RWPE2 (cell line): Measurements from ENCODE around the gene IQGAP2.

Experiments
- ATAC-seq: fragments of 200-7000 bp; cut with Tn5 transposase; 3 replicates; pipeline ENCODE4 v1.9.1; 2021; ENCODE audit warnings: low read depth
- DNase-seq: peaks from one replicate; pipeline ENCODE4 v3.0.0-alpha.2; 2020; ENCODE audit warnings: low spot score
- H3K27ac ChIP-seq: fragments of 450-650 bp; 2 replicates; pipeline ENCODE4 v1.5.1; 2017; ENCODE audit warnings: mild to moderate bottlenecking; ENCODE audit not compliant: poor library complexity, severe bottlenecking
- H3K27me3 ChIP-seq: fragments of 250-450 bp; sonication (Bioruptor Pico); 2 replicates; pipeline ENCODE4 v1.5.1; 2021; ENCODE audit warnings: mild to moderate bottlenecking, moderate library complexity; ENCODE audit not compliant: insufficient read depth, poor library complexity, severe bottlenecking
- H3K36me3 ChIP-seq: fragments of 250-450 bp; sonication (Bioruptor Pico); 2 replicates; pipeline ENCODE4 v1.5.1; 2020; ENCODE audit warnings: low read depth, mild to moderate bottlenecking, moderate library complexity
- H3K4me1 ChIP-seq: fragments of 250-450 bp; sonication (Bioruptor Pico); 2 replicates; pipeline ENCODE4 v1.5.1; 2021; ENCODE audit warnings: mild to moderate bottlenecking, moderate library complexity; ENCODE audit not compliant: insufficient read depth, poor library complexity, severe bottlenecking
- H3K4me3 ChIP-seq: fragments of 250-450 bp; sonication (Bioruptor Pico); 2 replicates; pipeline ENCODE4 v1.5.1; 2021; ENCODE audit warnings: mild to moderate bottlenecking, moderate library complexity; ENCODE audit not compliant: severe bottlenecking
- H3K9me3 ChIP-seq: fragments of 250-450 bp; sonication (Bioruptor Pico); 2 replicates; pipeline ENCODE4 v1.5.1; 2021; ENCODE audit warnings: mild to moderate bottlenecking, moderate library complexity; ENCODE audit not compliant: severe bottlenecking
- TF ChIP-seq, protein P1 (sequence below): fragments of 450-650 bp; IDR thresholded peaks from one replicate; pipeline ENCODE4 v1.5.1; 2017; ENCODE audit warnings: mild to moderate bottlenecking, moderate library complexity; ENCODE audit not compliant: poor library complexity, severe bottlenecking

IQGAP2 gene

DNA sequence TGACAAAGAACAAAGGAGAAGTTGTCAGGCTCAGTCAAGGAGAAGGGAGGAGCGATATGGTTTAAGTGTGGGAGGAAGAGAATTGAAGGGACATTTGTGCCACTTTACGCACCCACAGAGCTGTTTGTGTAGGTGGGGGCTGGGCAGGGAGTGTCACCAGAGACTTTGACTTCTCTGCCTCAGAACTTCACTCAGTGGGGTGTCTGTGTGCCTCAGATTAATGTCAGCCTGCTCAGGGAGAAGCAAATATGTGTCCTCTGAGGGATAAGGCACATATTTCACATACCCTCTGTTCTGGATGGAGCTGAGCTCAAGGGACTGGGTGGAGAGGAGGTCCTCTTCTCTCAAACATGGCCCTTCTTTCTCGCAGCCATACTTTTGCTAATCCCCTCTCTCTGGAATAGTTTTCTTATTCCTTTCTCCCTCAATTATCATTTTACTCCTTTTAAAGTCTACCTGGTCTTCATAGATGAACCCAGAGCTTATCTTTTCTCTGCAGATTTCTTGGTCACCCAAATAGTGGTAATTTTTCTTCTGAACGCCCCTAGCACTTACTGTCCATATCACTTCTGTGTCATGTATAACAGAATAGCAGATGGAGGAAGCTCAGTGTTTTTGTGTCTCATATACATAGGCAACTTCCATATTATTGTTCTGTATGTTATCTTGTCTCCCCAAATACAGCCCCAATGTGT lies 77.0 kb downstream of the IQGAP2 start:
- Histone ChIP-seq H3K27me3 (no peaks in the 10 kb centered on the region), H3K4me3 (no peak overlapping the region), H3K9me3 (no peaks in the 10 kb centered on the region), H3K4me1 (no peaks in the 10 kb centered on the region), H3K36me3 (no peaks in the 10 kb centered on the region), H3K27ac (no peak overlapping the region)
- DNase-seq (no peak), ATAC-seq (no peak)
- TF ChIP-seq, protein P1, sequence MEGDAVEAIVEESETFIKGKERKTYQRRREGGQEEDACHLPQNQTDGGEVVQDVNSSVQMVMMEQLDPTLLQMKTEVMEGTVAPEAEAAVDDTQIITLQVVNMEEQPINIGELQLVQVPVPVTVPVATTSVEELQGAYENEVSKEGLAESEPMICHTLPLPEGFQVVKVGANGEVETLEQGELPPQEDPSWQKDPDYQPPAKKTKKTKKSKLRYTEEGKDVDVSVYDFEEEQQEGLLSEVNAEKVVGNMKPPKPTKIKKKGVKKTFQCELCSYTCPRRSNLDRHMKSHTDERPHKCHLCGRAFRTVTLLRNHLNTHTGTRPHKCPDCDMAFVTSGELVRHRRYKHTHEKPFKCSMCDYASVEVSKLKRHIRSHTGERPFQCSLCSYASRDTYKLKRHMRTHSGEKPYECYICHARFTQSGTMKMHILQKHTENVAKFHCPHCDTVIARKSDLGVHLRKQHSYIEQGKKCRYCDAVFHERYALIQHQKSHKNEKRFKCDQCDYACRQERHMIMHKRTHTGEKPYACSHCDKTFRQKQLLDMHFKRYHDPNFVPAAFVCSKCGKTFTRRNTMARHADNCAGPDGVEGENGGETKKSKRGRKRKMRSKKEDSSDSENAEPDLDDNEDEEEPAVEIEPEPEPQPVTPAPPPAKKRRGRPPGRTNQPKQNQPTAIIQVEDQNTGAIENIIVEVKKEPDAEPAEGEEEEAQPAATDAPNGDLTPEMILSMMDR = no peak

DNA sequence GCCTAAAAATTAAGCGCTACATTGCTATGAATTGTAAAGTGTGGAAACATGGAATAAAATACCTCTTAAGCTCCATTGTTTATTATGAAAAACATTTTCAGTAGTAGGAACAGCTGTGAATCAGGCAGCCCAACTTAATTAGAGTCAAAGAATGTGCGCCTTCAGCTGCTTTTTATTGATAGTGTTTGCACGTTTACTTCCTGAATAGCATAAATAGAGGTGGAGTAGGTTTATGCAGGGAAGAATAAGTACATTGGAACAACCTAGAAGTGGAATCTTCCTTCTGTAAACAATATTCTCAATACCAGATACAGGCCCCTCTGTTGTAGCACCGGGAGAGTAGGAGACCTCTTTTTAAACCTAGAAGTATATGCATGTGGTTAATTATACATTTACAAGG lies 79.9 kb downstream of the IQGAP2 start:
- Histone ChIP-seq H3K9me3 (no peaks in the 10 kb centered on the region), H3K4me3 (no peak overlapping the region), H3K4me1 (no peaks in the 10 kb centered on the region), H3K27me3 (no peaks in the 10 kb centered on the region), H3K36me3 (no peaks in the 10 kb centered on the region), H3K27ac (no peak overlapping the region)
- no peak for ATAC-seq
- no peak for DNase-seq
- TF ChIP-seq, protein P1 = no peak

GRCh38 chr5:76483433-76483832 lies 80.3 kb downstream of the IQGAP2 start:
- DNase-seq (no peak), ATAC-seq (no peak)
- no peaks in the 10 kb centered on the region for H3K9me3 ChIP-seq
- H3K4me1 ChIP-seq = no peaks in the 10 kb centered on the region
- no peaks in the 10 kb centered on the region for H3K36me3 ChIP-seq
- TF ChIP-seq, protein P1 = no peak
- no peak overlapping the region for H3K27ac ChIP-seq
- no peak overlapping the region for H3K4me3 ChIP-seq
- H3K27me3 ChIP-seq = no peaks in the 10 kb centered on the region

DNA sequence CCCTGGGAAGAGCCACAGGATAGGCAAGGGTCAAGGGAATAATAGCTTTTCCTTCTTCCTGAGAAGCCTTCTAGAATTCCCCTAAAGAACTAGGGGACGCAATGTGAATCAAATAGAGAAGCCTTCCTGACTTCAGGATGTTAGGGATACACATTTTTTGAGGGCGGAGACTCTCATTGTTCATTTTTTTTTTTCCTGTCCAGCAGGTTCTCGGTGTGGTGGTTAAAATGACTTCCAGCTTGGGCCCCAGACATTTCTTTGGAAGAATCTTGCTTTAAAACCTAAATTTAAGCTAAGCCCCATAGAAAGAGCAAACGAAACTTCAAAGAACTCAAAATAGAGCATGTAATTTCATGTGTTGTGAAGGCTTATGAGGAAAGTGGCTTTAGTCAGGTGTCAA lies 80.8 kb downstream of the IQGAP2 start:
- DNase-seq (no peak), ATAC-seq (no peak)
- no peaks in the 10 kb centered on the region for H3K4me1 ChIP-seq
- H3K9me3 ChIP-seq = no peaks in the 10 kb centered on the region
- H3K27me3 ChIP-seq = no peaks in the 10 kb centered on the region
- TF ChIP-seq, protein P1 = no peak
- H3K4me3 ChIP-seq = no peak overlapping the region
- H3K36me3 ChIP-seq = no peaks in the 10 kb centered on the region
- no peak overlapping the region for H3K27ac ChIP-seq

- H3K4me1 ChIP-seq = no peaks in the 10 kb centered on the region
- no peaks in the 10 kb centered on the region for H3K36me3 ChIP-seq
- TF ChIP-seq, protein P1 = no peak
- H3K4me3 ChIP-seq = no peak overlapping the region
- no peak for ATAC-seq
- no peaks in the 10 kb centered on the region for H3K27me3 ChIP-seq
- no peaks in the 10 kb centered on the region for H3K9me3 ChIP-seq
- DNase-seq = no peak
- H3K27ac ChIP-seq = no peak overlapping the region
Observed at GRCh38 chr5:76485511-76485910, 82.4 kb downstream of the IQGAP2 start.
